ENCODE data around the gene GLMN. TPM values are rescaled to one million over a fixed set of nuclear protein-coding genes. Genes with fewer than 3 reads are reported as not detected.

The GLMN gene
- total RNA-seq, 1 donor = 16.4 TPM

- TF ChIP-seq CTCF (IDR thresholded peaks at IDR 0.05; ENCODE audit: insufficient read depth, low read depth, low read length) = no peak
- no peak overlapping the region for H3K4me3 ChIP-seq (ENCODE audit: low read depth, low read length)
- no peak for DNase-seq (ENCODE audit: low read depth)
Observed at GRCh38 chr1:92230736-92231135, 68.1 kb downstream of the GLMN start.

DNA sequence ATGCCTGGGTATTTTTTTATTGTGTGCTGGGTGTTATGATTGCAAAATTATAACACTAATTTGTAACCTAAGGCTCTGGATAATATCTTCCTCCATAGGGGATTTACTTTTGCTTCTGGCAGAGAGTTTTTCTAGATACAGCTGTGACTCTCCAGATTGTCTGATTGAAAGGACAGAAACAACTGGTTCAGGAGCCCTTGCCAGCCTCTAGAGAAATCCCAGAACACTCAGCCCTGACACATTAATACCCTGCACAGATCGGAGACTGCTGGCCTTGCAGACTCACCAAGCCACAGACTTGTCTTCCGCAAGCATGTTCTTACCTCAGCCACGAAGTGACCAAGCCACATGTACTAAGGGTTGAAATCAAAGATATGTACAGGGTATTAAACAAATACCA is 70.4 kb downstream of the GLMN start:
- no peak for TF ChIP-seq CTCF (IDR thresholded peaks at IDR 0.05; ENCODE audit: insufficient read depth, low read depth, low read length)
- no peak for DNase-seq (ENCODE audit: low read depth)

GRCh38 chr1:92219028-92219427 is 79.8 kb downstream of the GLMN start:
- DNase-seq (ENCODE audit: low read depth) = no peak
- no peak overlapping the region for H3K4me3 ChIP-seq (ENCODE audit: low read depth, low read length)
- no peak for TF ChIP-seq CTCF (IDR thresholded peaks at IDR 0.05; ENCODE audit: insufficient read depth, low read depth, low read length)

More for the DNA sequence above, 70.4 kb downstream of the GLMN start:
- no peak overlapping the region for H3K4me3 ChIP-seq (ENCODE audit: low read depth, low read length)

DNA sequence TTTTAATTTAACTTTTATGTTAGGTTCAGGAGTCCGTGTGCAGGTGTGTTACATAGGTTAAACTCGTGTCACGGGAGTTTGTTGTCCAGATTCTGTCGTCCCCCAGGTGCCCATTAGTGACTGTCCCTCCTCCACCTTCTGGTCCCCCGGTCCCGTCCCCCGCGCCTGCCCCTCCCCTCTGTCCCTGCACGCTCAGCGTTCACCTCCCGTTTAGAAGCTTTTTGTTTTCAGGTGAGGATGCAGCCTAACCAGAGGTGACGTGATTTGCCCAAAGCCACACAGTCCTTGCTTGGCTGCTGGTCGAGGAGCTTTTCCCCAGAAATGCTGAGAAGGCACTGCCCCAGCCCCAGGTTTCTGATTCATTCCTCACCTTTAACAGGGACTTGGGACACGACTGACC is 80.2 kb downstream of the GLMN start:
- DNase-seq (ENCODE audit: low read depth) = no peak
- H3K4me3 ChIP-seq (ENCODE audit: low read depth, low read length) = no peak overlapping the region
- no peak for TF ChIP-seq CTCF (IDR thresholded peaks at IDR 0.05; ENCODE audit: insufficient read depth, low read depth, low read length)

GRCh38 chr1:92217721-92218120 is 81.1 kb downstream of the GLMN start, which contains the start of gene C1orf146:
Gene C1orf146, plus strand, starts transcription at chr1:92217915. Its CDS starts 13,506 bp downstream, at chr1:92231421.
- H3K4me3 ChIP-seq (ENCODE audit: low read depth, low read length) = peak within 1 kb of the TSS; percentile 25
- no peak for TF ChIP-seq CTCF (IDR thresholded peaks at IDR 0.05; ENCODE audit: insufficient read depth, low read depth, low read length)
- DNase-seq (ENCODE audit: low read depth) = no peak

- no peak overlapping the region for H3K4me3 ChIP-seq (ENCODE audit: low read depth, low read length)
- no peak for TF ChIP-seq CTCF (IDR thresholded peaks at IDR 0.05; ENCODE audit: insufficient read depth, low read depth, low read length)
- DNase-seq (ENCODE audit: low read depth) = no peak
Observed at GRCh38 chr1:92211166-92211565, 87.6 kb downstream of the GLMN start.

DNA sequence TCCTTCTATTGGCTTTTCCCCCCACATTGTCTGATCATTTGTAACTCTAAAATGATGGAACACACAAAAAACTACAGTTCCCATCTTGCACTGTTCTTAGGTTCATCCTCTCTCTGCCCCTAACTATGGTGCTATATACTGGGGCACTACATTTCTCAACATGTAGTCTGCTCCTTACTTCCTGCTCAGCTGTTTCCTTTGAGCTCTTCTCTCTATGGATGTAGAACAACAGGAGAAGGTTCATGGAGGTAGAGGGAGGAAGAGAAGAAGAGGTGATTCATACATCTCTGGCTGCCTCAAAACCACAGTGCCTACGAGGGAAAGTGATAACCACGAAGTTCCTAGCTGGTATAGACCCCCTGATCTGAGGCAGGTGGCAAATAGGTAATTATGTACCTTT is 88.1 kb downstream of the GLMN start:
- no peak for DNase-seq (ENCODE audit: low read depth)
- no peak overlapping the region for H3K4me3 ChIP-seq (ENCODE audit: low read depth, low read length)

More for the DNA sequence above, 88.1 kb downstream of the GLMN start:
- no peak for TF ChIP-seq CTCF (IDR thresholded peaks at IDR 0.05; ENCODE audit: insufficient read depth, low read depth, low read length)

Data from fibroblast of villous mesenchyme (primary cell).